ENCODE data around the gene MYD88.

The MYD88 gene

GRCh38 chr3:38101811-38102443 is 36.5 kb upstream of the MYD88 start:
- H3K4me3 ChIP-seq (ENCODE audit: insufficient read depth, low read depth, low read length, poor library complexity, severe bottlenecking): no peak overlapping the region
- H3K27ac ChIP-seq (ENCODE audit: insufficient read depth, low read length, poor library complexity, severe bottlenecking): no peak overlapping the region
- H3K4me1 ChIP-seq (ENCODE audit: control insufficient read depth, insufficient read depth, low read length, poor library complexity, severe bottlenecking): no peaks in the 10 kb centered on the region

GRCh38 chr3:38102444-38102814 is 36.0 kb upstream of the MYD88 start:
- H3K4me3 ChIP-seq (ENCODE audit: insufficient read depth, low read depth, low read length, poor library complexity, severe bottlenecking): no peak overlapping the region
- H3K4me1 ChIP-seq (ENCODE audit: control insufficient read depth, insufficient read depth, low read length, poor library complexity, severe bottlenecking): no peaks in the 10 kb centered on the region
- H3K36me3 ChIP-seq (ENCODE audit: control insufficient read depth, insufficient read depth, low read length): no peaks in the 10 kb centered on the region
- H3K27me3 ChIP-seq (replicated peaks; ENCODE audit: control insufficient read depth, insufficient read depth, low read length, poor library complexity, severe bottlenecking): no peaks in the 10 kb centered on the region
- no peak overlapping the region for H3K27ac ChIP-seq (ENCODE audit: insufficient read depth, low read length, poor library complexity, severe bottlenecking)
- no peak for DNase-seq
- no peaks in the 10 kb centered on the region for H3K9me3 ChIP-seq (ENCODE audit: control insufficient read depth, low read length)

More at GRCh38 chr3:38101811-38102443, 36.5 kb upstream of the MYD88 start:
- Histone ChIP-seq H3K27me3 (replicated peaks; ENCODE audit: control insufficient read depth, insufficient read depth, low read length, poor library complexity, severe bottlenecking) (no peaks in the 10 kb centered on the region), H3K36me3 (ENCODE audit: control insufficient read depth, insufficient read depth, low read length) (no peaks in the 10 kb centered on the region), H3K9me3 (ENCODE audit: control insufficient read depth, low read length) (no peaks in the 10 kb centered on the region)
- no peak for DNase-seq

GRCh38 chr3:38105525-38105924 is 32.9 kb upstream of the MYD88 start:
- no peak overlapping the region for H3K27ac ChIP-seq (ENCODE audit: insufficient read depth, low read length, poor library complexity, severe bottlenecking)
- no peaks in the 10 kb centered on the region for H3K27me3 ChIP-seq (replicated peaks; ENCODE audit: control insufficient read depth, insufficient read depth, low read length, poor library complexity, severe bottlenecking)
- no peaks in the 10 kb centered on the region for H3K4me1 ChIP-seq (ENCODE audit: control insufficient read depth, insufficient read depth, low read length, poor library complexity, severe bottlenecking)

GRCh38 chr3:38107911-38108648 is 30.4 kb upstream of the MYD88 start:
- Histone ChIP-seq H3K36me3 (ENCODE audit: control insufficient read depth, insufficient read depth, low read length) (no peaks in the 10 kb centered on the region), H3K4me3 (ENCODE audit: insufficient read depth, low read depth, low read length, poor library complexity, severe bottlenecking) (no peak overlapping the region), H3K4me1 (ENCODE audit: control insufficient read depth, insufficient read depth, low read length, poor library complexity, severe bottlenecking) (no peaks in the 10 kb centered on the region), H3K27ac (ENCODE audit: insufficient read depth, low read length, poor library complexity, severe bottlenecking) (no peak overlapping the region), H3K27me3 (replicated peaks; ENCODE audit: control insufficient read depth, insufficient read depth, low read length, poor library complexity, severe bottlenecking) (no peaks in the 10 kb centered on the region), H3K9me3 (ENCODE audit: control insufficient read depth, low read length) (no peaks in the 10 kb centered on the region)
- DNase-seq: no peak

More at GRCh38 chr3:38105525-38105924, 32.9 kb upstream of the MYD88 start:
- no peaks in the 10 kb centered on the region for H3K36me3 ChIP-seq (ENCODE audit: control insufficient read depth, insufficient read depth, low read length)
- no peak overlapping the region for H3K4me3 ChIP-seq (ENCODE audit: insufficient read depth, low read depth, low read length, poor library complexity, severe bottlenecking)
- H3K9me3 ChIP-seq (ENCODE audit: control insufficient read depth, low read length): no peaks in the 10 kb centered on the region
- DNase-seq: no peak

GRCh38 chr3:38108649-38109579 is 29.5 kb upstream of the MYD88 start:
- Histone ChIP-seq H3K27me3 (replicated peaks; ENCODE audit: control insufficient read depth, insufficient read depth, low read length, poor library complexity, severe bottlenecking) (no peaks in the 10 kb centered on the region), H3K4me1 (ENCODE audit: control insufficient read depth, insufficient read depth, low read length, poor library complexity, severe bottlenecking) (no peaks in the 10 kb centered on the region), H3K9me3 (ENCODE audit: control insufficient read depth, low read length) (no peaks in the 10 kb centered on the region), H3K4me3 (ENCODE audit: insufficient read depth, low read depth, low read length, poor library complexity, severe bottlenecking) (no peak overlapping the region), H3K27ac (ENCODE audit: insufficient read depth, low read length, poor library complexity, severe bottlenecking) (no peak overlapping the region), H3K36me3 (ENCODE audit: control insufficient read depth, insufficient read depth, low read length) (no peaks in the 10 kb centered on the region)
- no peak for DNase-seq

GRCh38 chr3:38109580-38110313 is 28.7 kb upstream of the MYD88 start:
- Histone ChIP-seq H3K4me3 (ENCODE audit: insufficient read depth, low read depth, low read length, poor library complexity, severe bottlenecking) (no peak overlapping the region), H3K4me1 (ENCODE audit: control insufficient read depth, insufficient read depth, low read length, poor library complexity, severe bottlenecking) (no peaks in the 10 kb centered on the region), H3K27me3 (replicated peaks; ENCODE audit: control insufficient read depth, insufficient read depth, low read length, poor library complexity, severe bottlenecking) (no peaks in the 10 kb centered on the region), H3K36me3 (ENCODE audit: control insufficient read depth, insufficient read depth, low read length) (no peaks in the 10 kb centered on the region), H3K9me3 (ENCODE audit: control insufficient read depth, low read length) (no peaks in the 10 kb centered on the region), H3K27ac (ENCODE audit: insufficient read depth, low read length, poor library complexity, severe bottlenecking) (no peak overlapping the region)
- no peak for DNase-seq

GRCh38 chr3:38110314-38111050 is 28.0 kb upstream of the MYD88 start:
- H3K9me3 ChIP-seq (ENCODE audit: control insufficient read depth, low read length): no peaks in the 10 kb centered on the region
- no peak overlapping the region for H3K4me3 ChIP-seq (ENCODE audit: insufficient read depth, low read depth, low read length, poor library complexity, severe bottlenecking)
- H3K27ac ChIP-seq (ENCODE audit: insufficient read depth, low read length, poor library complexity, severe bottlenecking): no peak overlapping the region
- no peaks in the 10 kb centered on the region for H3K36me3 ChIP-seq (ENCODE audit: control insufficient read depth, insufficient read depth, low read length)
- DNase-seq: no peak
- H3K4me1 ChIP-seq (ENCODE audit: control insufficient read depth, insufficient read depth, low read length, poor library complexity, severe bottlenecking): no peaks in the 10 kb centered on the region
- H3K27me3 ChIP-seq (replicated peaks; ENCODE audit: control insufficient read depth, insufficient read depth, low read length, poor library complexity, severe bottlenecking): no peaks in the 10 kb centered on the region

- no peak for DNase-seq
- no peak overlapping the region for H3K27ac ChIP-seq (ENCODE audit: insufficient read depth, low read length, poor library complexity, severe bottlenecking)
Measured at GRCh38 chr3:38111201-38111600, 27.3 kb upstream of the MYD88 start.

GRCh38 chr3:38111696-38112377 is 26.6 kb upstream of the MYD88 start:
- Histone ChIP-seq H3K27ac (ENCODE audit: insufficient read depth, low read length, poor library complexity, severe bottlenecking) (no peak overlapping the region), H3K4me3 (ENCODE audit: insufficient read depth, low read depth, low read length, poor library complexity, severe bottlenecking) (no peak overlapping the region), H3K36me3 (ENCODE audit: control insufficient read depth, insufficient read depth, low read length) (no peaks in the 10 kb centered on the region), H3K9me3 (ENCODE audit: control insufficient read depth, low read length) (no peaks in the 10 kb centered on the region), H3K27me3 (replicated peaks; ENCODE audit: control insufficient read depth, insufficient read depth, low read length, poor library complexity, severe bottlenecking) (no peaks in the 10 kb centered on the region), H3K4me1 (ENCODE audit: control insufficient read depth, insufficient read depth, low read length, poor library complexity, severe bottlenecking) (no peaks in the 10 kb centered on the region)
- no peak for DNase-seq

More at GRCh38 chr3:38111201-38111600, 27.3 kb upstream of the MYD88 start:
- H3K36me3 ChIP-seq (ENCODE audit: control insufficient read depth, insufficient read depth, low read length): no peaks in the 10 kb centered on the region
- no peaks in the 10 kb centered on the region for H3K4me1 ChIP-seq (ENCODE audit: control insufficient read depth, insufficient read depth, low read length, poor library complexity, severe bottlenecking)
- H3K9me3 ChIP-seq (ENCODE audit: control insufficient read depth, low read length): no peaks in the 10 kb centered on the region
- H3K4me3 ChIP-seq (ENCODE audit: insufficient read depth, low read depth, low read length, poor library complexity, severe bottlenecking): no peak overlapping the region
- no peaks in the 10 kb centered on the region for H3K27me3 ChIP-seq (replicated peaks; ENCODE audit: control insufficient read depth, insufficient read depth, low read length, poor library complexity, severe bottlenecking)

Data from effector memory CD4-positive, alpha-beta T cell (primary cell).